Muscle layer of colon (tissue), 2 donors: ENCODE data around the gene PTPRB.
A peak's percentile ranks its signal among the peaks of the same experiment; 100 is the strongest.

ENCODE experiments used
- H3K27ac ChIP-seq: one replicate; pipeline ENCODE4 v1.7.0; 2013; ENCODE audit warnings: low read depth, mild to moderate bottlenecking, low read length, moderate library complexity
- H3K27me3 ChIP-seq, 2 donors: one replicate each; pipeline ENCODE4 v1.7.0; 2013; ENCODE audit warnings: low read length in 2 of 2, mild to moderate bottlenecking in 2 of 2; ENCODE audit not compliant: insufficient read depth in 2 of 2, control insufficient read depth in 1 of 2
- H3K36me3 ChIP-seq: one replicate; pipeline ENCODE4 v1.7.0; 2013; ENCODE audit warnings: mild to moderate bottlenecking, low read length; ENCODE audit not compliant: insufficient read depth
- H3K4me1 ChIP-seq: one replicate; pipeline ENCODE4 v1.7.0; 2013; ENCODE audit warnings: mild to moderate bottlenecking, low read length; ENCODE audit not compliant: insufficient read depth
- H3K4me3 ChIP-seq, 2 donors: one replicate each; pipeline ENCODE4 v1.7.0; 2013; ENCODE audit warnings: low read length in 2 of 2, low read depth in 1 of 2, mild to moderate bottlenecking in 1 of 2, moderate library complexity in 1 of 2
- H3K9ac ChIP-seq: one replicate; pipeline ENCODE4 v1.7.0; 2013; ENCODE audit warnings: low read length
- H3K9me3 ChIP-seq: one replicate; pipeline ENCODE4 v1.7.0; 2013; ENCODE audit warnings: mild to moderate bottlenecking, low read length
- donor health status: abdominal sarcoma.
- donor health status: Adenocarcinoma of cecum.

Gene PTPRB

DNA sequence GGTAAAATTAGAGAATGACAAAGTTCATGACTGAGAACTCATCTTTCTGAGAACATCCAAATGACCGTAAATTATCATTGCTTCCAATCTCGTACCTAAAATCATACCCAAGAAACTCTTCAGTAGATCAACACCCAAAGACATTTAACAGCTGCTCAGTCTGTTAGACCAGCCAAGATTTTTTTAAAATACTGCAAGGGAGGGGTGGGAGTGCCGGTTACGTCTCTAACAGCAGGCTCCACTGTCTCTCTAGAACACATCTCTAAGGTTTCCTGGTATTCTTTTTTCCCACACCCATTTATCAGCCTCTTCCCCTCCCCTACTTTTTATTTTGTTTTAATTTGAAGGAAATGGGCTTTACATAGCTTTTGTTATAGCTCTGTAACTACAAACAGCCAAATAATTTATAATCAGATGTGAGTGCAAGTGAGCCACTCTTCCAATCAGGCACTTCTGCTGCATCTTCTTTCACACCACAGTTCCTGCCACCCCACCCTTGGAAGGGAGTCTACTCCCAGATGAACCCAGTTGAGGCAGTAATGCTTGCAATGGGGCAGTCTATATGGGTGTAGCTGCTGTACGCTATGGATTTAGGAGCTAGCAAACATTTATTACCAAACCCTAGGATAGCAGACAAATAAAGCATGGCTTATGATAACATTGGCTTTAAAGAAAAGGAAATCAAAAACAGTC lies 21.9 kb downstream of the PTPRB start:
- no peaks in the 10 kb centered on the region for H3K36me3 ChIP-seq
- no peak overlapping the region for H3K27ac ChIP-seq
- no peak overlapping the region for H3K4me3 ChIP-seq
- no peaks in the 10 kb centered on the region for H3K9me3 ChIP-seq
- H3K4me1 ChIP-seq, result no peaks in the 10 kb centered on the region
- H3K9ac ChIP-seq, result no peak overlapping the region
- no peaks in the 10 kb centered on the region for H3K27me3 ChIP-seq

DNA sequence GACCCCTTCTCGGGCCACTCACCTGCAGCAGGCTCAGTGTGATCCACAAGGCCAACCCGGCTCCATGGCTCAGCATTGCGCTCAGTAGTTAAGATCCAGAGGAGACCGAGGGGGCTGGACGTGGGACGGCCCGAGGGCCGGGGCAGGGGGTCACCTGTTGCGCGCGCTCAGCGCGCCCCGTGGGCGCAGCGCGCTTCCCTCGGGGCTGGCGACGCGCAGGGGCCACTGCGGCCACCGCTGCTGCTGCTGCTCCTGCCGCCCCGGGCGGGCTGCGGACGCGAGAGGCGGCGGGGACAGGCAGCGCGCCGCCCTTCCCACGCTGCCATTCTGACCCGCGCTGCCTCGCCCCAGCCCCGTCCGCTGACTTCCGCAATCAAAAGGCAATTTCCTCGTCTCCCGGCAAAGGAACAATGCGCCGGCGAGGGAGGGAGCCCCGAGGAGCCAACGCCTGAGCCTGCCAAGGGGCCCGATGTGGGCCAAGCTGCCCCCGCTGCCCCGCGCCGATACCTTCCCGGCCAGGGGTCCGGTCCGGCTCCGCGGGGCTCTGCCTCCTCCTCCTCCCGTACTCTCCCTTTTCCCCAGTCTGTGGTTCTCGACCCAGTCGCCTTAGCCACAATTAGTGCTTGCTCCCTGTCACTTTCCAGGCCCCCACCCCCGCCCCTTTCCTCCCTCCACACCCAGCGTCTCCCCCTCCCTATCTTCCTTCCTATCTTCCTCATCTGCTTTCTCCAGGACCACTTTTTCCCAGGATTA lies 27.3 kb downstream of the PTPRB start:
- no peaks in the 10 kb centered on the region for H3K9me3 ChIP-seq
- no peak overlapping the region for H3K9ac ChIP-seq
- H3K4me1 ChIP-seq, result no peaks in the 10 kb centered on the region
- H3K27me3 ChIP-seq, result peaks cover 0 to 11% of the 10 kb centered on the region in 2 donors
- H3K27ac ChIP-seq, result no peak overlapping the region
- peak overlapping the region in 1 of 2 donors; percentile 18 for H3K4me3 ChIP-seq
- H3K36me3 ChIP-seq, result no peaks in the 10 kb centered on the region

DNA sequence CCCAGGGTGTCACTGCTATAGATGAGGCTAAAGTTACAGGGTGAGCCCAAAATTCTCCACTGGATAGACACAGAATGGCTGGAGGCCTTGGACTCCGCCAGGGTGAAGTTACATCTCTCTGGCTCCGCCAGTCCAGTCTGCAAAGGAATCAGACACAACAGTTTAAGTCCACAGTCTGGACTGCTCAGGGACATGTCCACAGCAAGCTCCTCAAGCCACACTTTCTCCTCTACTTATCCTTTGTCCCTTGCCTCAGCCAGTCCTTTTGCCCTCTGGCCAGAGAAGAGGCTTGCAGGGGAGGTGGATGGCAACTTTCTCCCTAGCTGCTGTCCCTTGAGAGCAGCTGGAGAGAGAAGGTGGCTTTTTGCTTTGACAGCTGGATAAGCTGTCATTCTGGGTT lies 28.0 kb downstream of the PTPRB start:
- no peaks in the 10 kb centered on the region for H3K4me1 ChIP-seq
- peak overlapping the region in 1 of 2 donors; percentile 18 for H3K4me3 ChIP-seq
- no peaks in the 10 kb centered on the region for H3K9me3 ChIP-seq
- no peak overlapping the region for H3K27ac ChIP-seq
- peaks cover 0 to 11% of the 10 kb centered on the region in 2 donors for H3K27me3 ChIP-seq
- no peak overlapping the region for H3K9ac ChIP-seq
- H3K36me3 ChIP-seq, result no peaks in the 10 kb centered on the region

DNA sequence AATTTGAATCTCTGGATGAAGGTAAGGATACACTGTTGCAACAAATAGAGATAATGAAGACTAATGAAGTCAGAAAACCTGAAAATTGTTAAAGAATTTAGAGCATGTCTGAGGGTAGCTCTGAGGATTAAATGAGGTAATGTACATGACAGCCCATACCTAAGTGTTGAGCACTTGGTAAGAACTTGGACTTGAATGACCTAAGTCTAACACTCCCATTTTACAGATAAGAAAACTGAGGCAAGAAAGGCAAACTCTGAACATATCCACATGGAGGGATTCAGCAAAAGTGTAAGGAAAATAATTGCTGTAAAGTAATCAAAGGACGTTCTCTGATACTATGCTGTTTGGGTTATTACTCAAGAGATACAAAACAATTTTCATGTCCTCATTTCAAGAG lies 29.0 kb downstream of the PTPRB start:
- Histone ChIP-seq H3K27me3 (peaks cover 0 to 11% of the 10 kb centered on the region in 2 donors), H3K36me3 (no peaks in the 10 kb centered on the region), H3K4me1 (no peaks in the 10 kb centered on the region), H3K9ac (no peak overlapping the region), H3K4me3 (no peak overlapping the region), H3K27ac (no peak overlapping the region), H3K9me3 (no peaks in the 10 kb centered on the region)

DNA sequence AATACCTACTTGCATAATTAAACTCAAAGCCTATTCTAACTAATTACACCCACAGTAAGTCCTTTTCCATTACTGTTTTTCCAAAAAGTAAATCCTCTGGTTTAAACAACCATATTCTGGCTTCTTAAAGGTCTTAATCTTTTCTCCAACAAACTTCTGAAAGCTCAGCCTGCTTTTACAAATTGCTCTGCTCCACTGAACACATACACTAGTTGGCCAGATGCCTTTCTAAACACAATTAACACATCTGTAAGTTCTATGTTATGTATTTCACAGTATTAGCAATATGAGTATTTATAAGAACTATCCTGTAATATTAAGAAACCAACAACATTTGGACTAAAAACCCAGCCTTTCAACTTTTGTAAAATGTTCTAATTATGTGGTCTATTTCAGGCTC lies 30.1 kb downstream of the PTPRB start:
- H3K9me3 ChIP-seq, result no peaks in the 10 kb centered on the region
- H3K27ac ChIP-seq, result no peak overlapping the region
- no peak overlapping the region for H3K9ac ChIP-seq
- H3K36me3 ChIP-seq, result no peaks in the 10 kb centered on the region
- H3K27me3 ChIP-seq, result peaks cover 0 to 11% of the 10 kb centered on the region in 2 donors
- no peak overlapping the region for H3K4me3 ChIP-seq
- H3K4me1 ChIP-seq, result no peaks in the 10 kb centered on the region

DNA sequence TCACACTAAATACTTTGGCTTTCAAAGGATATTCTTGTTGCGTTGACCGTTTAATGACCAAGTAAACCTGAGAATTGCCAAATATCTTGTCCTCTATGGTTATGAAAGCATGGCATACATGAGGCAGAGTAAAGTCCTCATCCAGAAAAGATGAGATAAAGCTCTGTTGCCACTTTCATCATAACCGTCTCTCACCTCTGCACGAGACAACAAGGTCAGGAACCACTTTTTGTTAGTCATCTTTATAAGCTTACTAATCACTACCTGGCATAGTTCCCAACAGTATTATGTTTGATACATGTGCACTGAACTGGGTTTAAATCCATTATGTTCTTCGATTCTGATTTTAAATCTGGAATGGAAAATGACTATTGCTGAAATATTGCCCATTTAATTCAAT lies 31.3 kb downstream of the PTPRB start:
- H3K9ac ChIP-seq, result no peak overlapping the region
- H3K27ac ChIP-seq, result no peak overlapping the region
- no peak overlapping the region for H3K4me3 ChIP-seq
- no peaks in the 10 kb centered on the region for H3K4me1 ChIP-seq
- H3K27me3 ChIP-seq, result peaks cover 0 to 11% of the 10 kb centered on the region in 2 donors
- H3K36me3 ChIP-seq, result no peaks in the 10 kb centered on the region
- H3K9me3 ChIP-seq, result no peaks in the 10 kb centered on the region

DNA sequence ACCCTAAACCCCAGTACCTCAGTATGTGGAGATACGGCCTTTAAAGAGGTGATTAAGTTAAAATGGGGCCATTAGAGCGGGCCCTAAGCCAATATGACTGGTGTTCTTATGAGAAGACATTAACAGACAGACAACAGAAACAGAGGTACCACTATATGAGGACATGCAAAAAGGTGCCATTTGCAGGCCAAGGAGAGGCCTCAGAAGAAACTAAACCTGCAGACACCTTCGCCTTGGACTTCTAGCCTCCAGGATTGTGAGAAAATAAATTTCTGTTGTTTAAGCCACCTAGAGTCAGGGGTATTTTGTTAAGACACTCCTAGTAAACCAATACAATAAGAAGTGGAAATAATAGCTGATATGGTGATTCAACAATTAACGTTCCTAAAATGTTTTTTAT lies 32.6 kb downstream of the PTPRB start:
- peaks cover 0 to 11% of the 10 kb centered on the region in 2 donors for H3K27me3 ChIP-seq
- H3K36me3 ChIP-seq, result no peaks in the 10 kb centered on the region
- no peak overlapping the region for H3K9ac ChIP-seq
- no peaks in the 10 kb centered on the region for H3K4me1 ChIP-seq
- no peaks in the 10 kb centered on the region for H3K9me3 ChIP-seq
- no peak overlapping the region for H3K4me3 ChIP-seq
- H3K27ac ChIP-seq, result no peak overlapping the region

DNA sequence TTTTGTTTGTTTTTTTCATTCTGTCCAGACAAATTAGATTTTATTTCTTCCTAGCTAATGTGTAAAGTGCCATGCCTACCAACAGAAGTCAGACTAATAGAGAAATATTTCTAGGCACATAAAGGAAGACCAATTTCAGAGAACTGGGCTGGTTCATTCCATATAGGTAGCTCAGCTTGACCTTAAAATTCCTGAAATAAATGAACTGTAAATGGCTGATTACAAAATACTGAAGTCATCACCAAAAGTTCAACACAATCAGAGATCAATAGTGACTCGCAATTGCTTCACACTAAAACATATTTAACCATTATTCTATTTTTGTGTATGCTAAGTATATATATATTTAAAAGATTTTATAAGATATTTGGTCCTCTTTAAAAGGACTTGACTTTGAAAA lies 34.2 kb downstream of the PTPRB start:
- no peak overlapping the region for H3K4me3 ChIP-seq

DNA sequence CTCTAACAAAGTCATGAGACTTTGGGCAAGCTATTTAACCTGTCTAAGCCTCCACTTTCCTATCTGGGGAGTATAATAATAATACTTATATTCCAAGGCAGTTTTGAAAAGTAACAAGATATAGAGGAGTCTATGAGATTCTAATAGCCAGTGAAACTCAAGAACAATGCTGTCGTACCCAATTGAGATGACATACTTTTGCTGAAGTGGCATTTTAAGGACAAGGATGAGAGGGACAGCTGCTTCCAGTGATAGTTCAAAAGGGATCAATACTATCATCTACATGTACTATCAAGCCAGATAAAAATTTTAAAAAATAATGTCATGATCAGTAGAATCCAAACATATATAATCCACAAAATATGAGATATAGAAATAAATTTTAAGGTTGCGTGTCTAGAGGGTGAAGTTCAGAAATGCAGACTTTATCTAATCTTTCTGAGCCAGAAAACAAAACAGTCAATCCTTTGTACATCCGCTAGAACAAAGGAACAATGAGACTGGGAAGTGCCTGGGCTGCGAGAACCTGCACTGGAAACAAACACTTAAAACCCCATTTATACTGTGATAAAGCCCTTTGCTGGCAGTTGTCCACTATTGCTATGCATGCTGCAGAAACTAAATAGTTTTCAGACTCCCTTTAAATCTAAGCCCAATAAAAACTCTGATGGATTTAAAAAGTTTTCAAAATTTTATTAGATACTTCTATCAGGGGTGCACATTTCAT lies 38.6 kb downstream of the PTPRB start:
- H3K4me3 ChIP-seq, result no peak overlapping the region
- H3K27ac ChIP-seq, result no peak overlapping the region
- H3K36me3 ChIP-seq, result no peaks in the 10 kb centered on the region
- H3K9me3 ChIP-seq, result no peaks in the 10 kb centered on the region
- no peaks in the 10 kb centered on the region for H3K27me3 ChIP-seq
- no peak overlapping the region for H3K9ac ChIP-seq
- H3K4me1 ChIP-seq, result no peaks in the 10 kb centered on the region

More for the DNA sequence above, 34.2 kb downstream of the PTPRB start:
- Histone ChIP-seq H3K9ac (no peak overlapping the region), H3K36me3 (no peaks in the 10 kb centered on the region), H3K9me3 (no peaks in the 10 kb centered on the region), H3K27ac (no peak overlapping the region), H3K4me1 (no peaks in the 10 kb centered on the region), H3K27me3 (no peaks in the 10 kb centered on the region)

DNA sequence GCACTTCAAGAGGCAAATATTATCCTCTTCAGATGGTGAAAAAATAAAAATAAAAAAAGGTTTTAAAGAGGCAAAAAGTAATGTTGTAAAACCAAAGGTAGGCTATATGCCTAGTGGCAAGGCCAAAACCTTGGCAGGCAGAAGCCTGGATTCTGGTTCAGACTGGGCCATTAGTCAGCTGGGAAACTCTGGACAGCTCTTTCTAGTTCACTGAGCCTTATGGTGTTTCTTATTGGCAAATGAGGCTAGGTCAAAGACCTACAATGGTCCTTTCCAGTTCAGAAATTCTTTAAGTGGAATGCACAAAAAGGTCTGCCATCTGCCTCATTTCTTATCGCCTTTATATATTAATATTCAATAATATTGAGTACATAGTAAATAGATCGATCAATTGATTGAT lies 44.6 kb downstream of the PTPRB start:
- H3K27ac ChIP-seq, result no peak overlapping the region
- H3K27me3 ChIP-seq, result no peaks in the 10 kb centered on the region
- no peaks in the 10 kb centered on the region for H3K4me1 ChIP-seq
- no peaks in the 10 kb centered on the region for H3K9me3 ChIP-seq
- no peak overlapping the region for H3K9ac ChIP-seq
- no peaks in the 10 kb centered on the region for H3K36me3 ChIP-seq
- H3K4me3 ChIP-seq, result no peak overlapping the region

DNA sequence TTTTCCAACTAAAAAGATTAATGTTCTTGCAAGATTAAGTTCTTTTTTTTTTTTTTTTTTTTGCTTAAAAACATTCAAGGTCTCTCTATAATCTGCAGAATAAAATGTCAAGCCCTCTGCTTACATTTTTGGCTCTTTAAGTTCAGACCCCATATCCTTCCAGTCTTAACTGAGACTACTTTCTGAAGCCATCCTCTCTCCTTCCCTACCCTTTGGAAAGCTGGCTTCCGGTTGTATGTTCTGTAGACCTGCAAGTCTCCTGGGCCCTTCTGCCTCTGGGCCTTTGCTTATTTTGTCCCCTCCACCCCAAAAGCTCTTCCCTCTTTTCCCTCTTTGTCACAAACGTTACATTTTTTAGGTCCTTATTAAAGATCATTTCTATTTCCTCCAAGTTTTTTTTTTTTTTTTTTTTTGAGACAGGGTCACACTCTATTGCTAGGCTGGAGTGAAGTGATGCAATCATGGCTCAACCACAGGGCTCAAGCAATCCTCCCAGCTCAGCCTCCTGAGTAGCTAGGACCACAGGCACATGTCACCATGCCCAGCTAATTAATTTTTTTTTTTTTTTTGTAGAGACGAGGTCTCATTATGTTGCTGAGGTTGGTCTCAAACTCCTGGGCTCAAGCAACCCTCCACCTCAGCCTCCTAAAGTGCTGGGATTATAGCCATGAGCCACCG lies 46.5 kb downstream of the PTPRB start:
- no peaks in the 10 kb centered on the region for H3K27me3 ChIP-seq
- H3K4me1 ChIP-seq, result no peaks in the 10 kb centered on the region
- H3K36me3 ChIP-seq, result no peaks in the 10 kb centered on the region
- no peak overlapping the region for H3K4me3 ChIP-seq
- no peak overlapping the region for H3K27ac ChIP-seq
- H3K9ac ChIP-seq, result no peak overlapping the region
- H3K9me3 ChIP-seq, result no peaks in the 10 kb centered on the region
